HepG2 (cell line): ENCODE data around the gene SPRR5. TPM values are rescaled to one million over a fixed set of nuclear protein-coding genes. Genes with fewer than 3 reads are reported as not detected.

Source experiments
- ATAC-seq: fragments of 200-7000 bp; cut with Tn5 transposase; 3 replicates; pipeline ENCODE4 v1.9.1; 2020; ENCODE audit warnings: mild to moderate bottlenecking, moderate library complexity
- Bru-seq: library from RNA; stranded (reverse); fragments of 400-500 nt; gene quantifications from one replicate; lab custom pipeline; 2021; lab: Mats Ljungman, UMichigan
- BruChase-seq, 2 experiments: library from RNA; stranded (reverse); fragments of 400-500 nt; gene quantifications; one replicate each; lab custom pipeline; 2021; lab: Mats Ljungman, UMichigan
- BruUV-seq: library from RNA; stranded (reverse); fragments of 400-500 nt; replicated peaks from 2 replicates; lab custom pipeline; 2021; lab: Mats Ljungman, UMichigan
- CTCF ChIA-PET: fragments of 300-600 bp; formaldehyde crosslinking; extraction: SDS; loops from one replicate; lab custom pipeline; 2021; ENCODE audit warnings: low total read pairs, inconsistent platforms, low intra/inter-chr PET ratio; lab: Yijun Ruan, JAX
- POLR2A ChIA-PET: fragments of 350-600 bp; sonication (Branson Sonifier 250); formaldehyde crosslinking; loops from one replicate; lab custom pipeline; 2020; ENCODE audit warnings: antibody characterized with exemption, inconsistent platforms; lab: Yijun Ruan, JAX
- DNase-seq: peaks from one replicate; pipeline ENCODE4 v3.0.0-alpha.2; 2015; ENCODE audit warnings: low spot score
- FAIRE-seq: peaks from 3 replicates; lab custom pipeline; 2011; peaks lifted over from hg19 to GRCh38; lab: Jason Lieb, UNC
- H2AFZ ChIP-seq: one replicate; pipeline ENCODE4 v1.6.1; 2011; ENCODE audit warnings: low read length, inconsistent platforms
- H3K27ac ChIP-seq: fragments of 300-600 bp; 3 replicates; pipeline ENCODE4 v1.8.0; 2011; ENCODE audit warnings: mixed run types, mild to moderate bottlenecking, mixed read lengths, low read length, inconsistent platforms; ENCODE audit not compliant: insufficient read depth; ENCODE audit errors: extremely low read length
- H3K27me3 ChIP-seq, 2 experiments: fragments of 200-600 bp in 1 of 2; 2 replicates in 1 of 2; 3 replicates in 1 of 2; pipeline versions ENCODE4 v1.6.0 to v1.8.0; 2011; ENCODE audit warnings: low read length in 2 of 2, mild to moderate bottlenecking in 2 of 2, moderate library complexity in 2 of 2, inconsistent platforms in 1 of 2; ENCODE audit not compliant: insufficient read depth in 2 of 2, control insufficient read depth in 1 of 2
- H3K36me3 ChIP-seq, 2 experiments: fragments of 200-600 bp in 1 of 2; replicated peaks in 1 of 2; 2 replicates in 1 of 2; 3 replicates in 1 of 2; pipeline versions ENCODE4 v1.5.1 to v1.8.0; 2011; ENCODE audit warnings: low read length in 2 of 2, inconsistent platforms in 1 of 2; ENCODE audit not compliant: insufficient read depth in 2 of 2, control insufficient read depth in 1 of 2
- H3K4me1 ChIP-seq: 2 replicates; pipeline ENCODE4 v1.5.1; 2012; ENCODE audit warnings: low read length, inconsistent platforms; ENCODE audit not compliant: insufficient read depth
- H3K4me2 ChIP-seq: 2 replicates; pipeline ENCODE4 v1.6.0; 2011; ENCODE audit warnings: low read depth, low read length, inconsistent platforms
- H3K4me3 ChIP-seq, 3 experiments: fragments of 200-600 bp in 1 of 3; sonication (generic), shearing (Covaris generic) in 1 of 3; replicated peaks in 1 of 3; 2 replicates each; pipeline ENCODE4 v1.5.1; 2011 to 2016; ENCODE audit warnings: low read length in 3 of 3, inconsistent platforms in 2 of 3, low read depth in 2 of 3, mild to moderate bottlenecking in 2 of 3, control low read depth in 1 of 3, mixed read lengths in 1 of 3; ENCODE audit not compliant: insufficient read depth in 1 of 3
- H3K79me2 ChIP-seq: one replicate; pipeline ENCODE4 v1.6.1; 2011; ENCODE audit warnings: low read length, inconsistent platforms; ENCODE audit not compliant: insufficient read depth
- H3K9ac ChIP-seq: 2 replicates; pipeline ENCODE4 v1.6.0; 2011; ENCODE audit warnings: mild to moderate bottlenecking, low read depth, low read length, inconsistent platforms; ENCODE audit not compliant: insufficient read depth
- H3K9me3 ChIP-seq: 2 replicates; pipeline ENCODE4 v1.5.1; 2012; ENCODE audit warnings: mild to moderate bottlenecking, low read length
- H4K20me1 ChIP-seq: 2 replicates; pipeline ENCODE4 v1.6.0; 2011; ENCODE audit warnings: inconsistent platforms, mild to moderate bottlenecking, low read length, moderate library complexity; ENCODE audit not compliant: insufficient read depth
- HNRNPLL ChIP-seq: fragments of 200-400 bp; formaldehyde crosslinking; IDR thresholded peaks from 2 replicates; pipeline ENCODE4 v1.6.1; 2017; ENCODE audit warnings: mild to moderate bottlenecking, low read depth, low read length; ENCODE audit not compliant: poor library complexity, severe bottlenecking
- JUND ChIP-seq: sonication (generic); formaldehyde crosslinking; IDR thresholded peaks from 2 replicates; pipeline ENCODE4 v1.8.0; 2022; ENCODE audit warnings: mild to moderate bottlenecking, missing genetic modification reagents
- MTA1 ChIP-seq: sonication (generic); formaldehyde crosslinking; IDR thresholded peaks from 2 replicates; pipeline ENCODE4 v1.4.0; 2020; ENCODE audit warnings: missing genetic modification reagents, mild to moderate bottlenecking, borderline replicate concordance
- NR2F1 ChIP-seq, 2 experiments: fragments of 450-650 bp in 1 of 2; formaldehyde crosslinking in 1 of 2; IDR thresholded peaks; 2 replicates each; pipeline versions ENCODE4 v1.5.0 to v1.6.1; 2016 to 2020; ENCODE audit warnings: mild to moderate bottlenecking in 1 of 2, missing compliant biosample characterization in 1 of 2, missing genetic modification reagents in 1 of 2, moderate library complexity in 1 of 2
- NR2F2 ChIP-seq: IDR thresholded peaks from 2 replicates; pipeline ENCODE4 v1.6.1; 2012; ENCODE audit warnings: low read depth, inconsistent platforms, borderline replicate concordance
- TBX2 ChIP-seq: sonication (generic); formaldehyde crosslinking; IDR thresholded peaks from 2 replicates; pipeline ENCODE4 v1.5.0; 2020; ENCODE audit warnings: missing genetic modification reagents, mild to moderate bottlenecking, borderline replicate concordance
- ZBTB7B ChIP-seq: sonication (generic); formaldehyde crosslinking; IDR thresholded peaks from 2 replicates; pipeline ENCODE4 v1.4.0; 2020; ENCODE audit warnings: missing genetic modification reagents
- ZNF253 ChIP-seq: sonication (generic); formaldehyde crosslinking; IDR thresholded peaks from 2 replicates; pipeline ENCODE4 v1.8.0; 2022; ENCODE audit warnings: mild to moderate bottlenecking, missing genetic modification reagents, borderline replicate concordance
- ZNF530 ChIP-seq: sonication (generic); formaldehyde crosslinking; IDR thresholded peaks from 2 replicates; pipeline ENCODE4 v1.5.0; 2020; ENCODE audit warnings: low read depth, mild to moderate bottlenecking, missing genetic modification reagents
- ZNF607 ChIP-seq: sonication (generic); formaldehyde crosslinking; IDR thresholded peaks from 2 replicates; pipeline ENCODE4 v1.5.1; 2020; ENCODE audit warnings: missing genetic modification reagents, mild to moderate bottlenecking, borderline replicate concordance
- WGBS: methylation state at CpG from one replicate; pipeline ENCODE4 v1.1.6; 2017; ENCODE audit warnings: low lambda C conversion rate; 5-methylcytosine and 5-hydroxymethylcytosine counted together
- in situ Hi-C: cut with HindIII; loops from 2 replicates; pipeline ENCODE4 v1.10.0; 2017; ENCODE audit warnings: low pct_unique_long_range_greater_than_20kb; ENCODE audit not compliant: extremely low pct_ligation_motif_present
- intact Hi-C: fragments of 100-400 bp; cut with micrococcal nuclease; formaldehyde crosslinking; loops from one replicate; pipeline ENCODE4 v1.10.0; 2022; ENCODE audit not compliant: unreplicated experiment
- long read RNA-seq, 2 experiments: library from RNA in 1 of 2; library from polyadenylated mRNA in 1 of 2; stranded (forward) in 1 of 2; unstranded in 1 of 2; transcript quantifications; one replicate each; pipeline ENCODE4 v2.0.0, GENCODE V29; 2019 to 2022
- polyA minus RNA-seq, 3 experiments: library from RNA; depleted of rRNA, polyadenylated mRNA; stranded (reverse); fragments of >200 nt; gene quantifications; 2 replicates each; pipeline ENCODE4 v1.2.3, GENCODE V29; 2011; ENCODE audit warnings: low replicate concordance in 1 of 3
- polyA plus RNA-seq, 8 experiments: library from polyadenylated mRNA; depleted of rRNA in 3 of 8; stranded (reverse) in 7 of 8; unstranded in 1 of 8; fragments of >200 nt; fragmentation: Illumina TruSeq in 4 of 8; extraction: Trizol in 4 of 8; gene quantifications; 2 replicates each; pipeline versions ENCODE4 v1.2.1 to v1.2.3, GENCODE V29; 2011 to 2016; ENCODE audit warnings: low read depth in 4 of 8, missing spikeins in 1 of 8, mixed read lengths in 1 of 8; ENCODE audit not compliant: insufficient read depth in 1 of 8
- total RNA-seq, 5 experiments: library from RNA; depleted of rRNA; stranded (reverse); fragments of >200 nt; fragmentation: Illumina TruSeq; extraction: Trizol; gene quantifications; 2 replicates each; pipeline ENCODE4 v1.2.3, GENCODE V29; 2016; ENCODE audit warnings: low read depth in 1 of 5
- TF ChIP-seq, protein P1 (sequence below): sonication (generic); formaldehyde crosslinking; IDR thresholded peaks from 2 replicates; pipeline ENCODE4 v1.4.0; 2020; ENCODE audit warnings: missing genetic modification reagents, borderline replicate concordance
- TF ChIP-seq, protein P2 (sequence below): fragments of 450-650 bp; IDR thresholded peaks from 2 replicates; pipeline ENCODE4 v1.6.1; 2016
- TF ChIP-seq, protein P3 (sequence below): sonication (generic); formaldehyde crosslinking; IDR thresholded peaks from 2 replicates; pipeline ENCODE4 v1.4.0; 2020; ENCODE audit warnings: missing genetic modification reagents

Gene SPRR5, protein sequence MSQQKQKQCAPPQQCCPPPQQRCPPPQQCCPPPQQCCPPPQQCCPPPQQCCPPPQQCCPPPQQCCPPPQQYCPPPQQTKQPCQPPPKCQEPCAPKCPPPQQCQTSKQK
- total RNA-seq (2016; rRNA removed; fragmentation: Illumina TruSeq; extraction: Trizol) = not detected in 2 replicates
- total RNA-seq (2016; cell fraction: cytosol; rRNA removed; fragmentation: Illumina TruSeq; extraction: Trizol; ENCODE audit: low read depth) = not detected in 2 replicates
- total RNA-seq (2016; cell fraction: insoluble cytoplasmic fraction; rRNA removed; fragmentation: Illumina TruSeq; extraction: Trizol) = not detected in 2 replicates
- not detected in 2 replicates for total RNA-seq (2016; cell fraction: membrane; rRNA removed; fragmentation: Illumina TruSeq; extraction: Trizol)
- total RNA-seq (2016; cell fraction: nucleus; rRNA removed; fragmentation: Illumina TruSeq; extraction: Trizol) = not detected in 2 replicates
- not detected in 2 replicates for polyA plus RNA-seq (2011; rRNA removed)
- not detected in 2 replicates for polyA plus RNA-seq (2011; cell fraction: cytosol; rRNA removed)
- not detected in 2 replicates for polyA plus RNA-seq (2011; cell fraction: nucleus; rRNA removed)
- polyA plus RNA-seq (2012) = not detected in 2 replicates
- not detected in 2 replicates for polyA plus RNA-seq (2016; cell fraction: cytosol; fragmentation: Illumina TruSeq; extraction: Trizol; ENCODE audit: low read depth)
- polyA plus RNA-seq (2016; cell fraction: insoluble cytoplasmic fraction; fragmentation: Illumina TruSeq; extraction: Trizol; ENCODE audit: low read depth) = not detected in 2 replicates
- polyA plus RNA-seq (2016; cell fraction: membrane; fragmentation: Illumina TruSeq; extraction: Trizol; ENCODE audit: low read depth) = not detected in 2 replicates
- polyA plus RNA-seq (2016; cell fraction: nucleus; fragmentation: Illumina TruSeq; extraction: Trizol; ENCODE audit: insufficient read depth, low read depth) = not detected in 2 replicates
- polyA minus RNA-seq (2011; rRNA and poly(A)+ RNA removed; ENCODE audit: low replicate concordance) = not detected in 2 replicates
- polyA minus RNA-seq (2011; cell fraction: cytosol; rRNA and poly(A)+ RNA removed) = not detected in 2 replicates
- not detected in 2 replicates for polyA minus RNA-seq (2011; cell fraction: nucleus; rRNA and poly(A)+ RNA removed)
- Bru-seq, nascent RNA = not detected
- not detected for BruChase-seq, experiment 1, labeled RNA remaining after a 6-hour chase
- BruChase-seq, experiment 2, labeled RNA remaining after a 2-hour chase = not detected
- long read RNA-seq, experiment 1 = 0 reads
- long read RNA-seq, experiment 2 = 0 reads

DNA sequence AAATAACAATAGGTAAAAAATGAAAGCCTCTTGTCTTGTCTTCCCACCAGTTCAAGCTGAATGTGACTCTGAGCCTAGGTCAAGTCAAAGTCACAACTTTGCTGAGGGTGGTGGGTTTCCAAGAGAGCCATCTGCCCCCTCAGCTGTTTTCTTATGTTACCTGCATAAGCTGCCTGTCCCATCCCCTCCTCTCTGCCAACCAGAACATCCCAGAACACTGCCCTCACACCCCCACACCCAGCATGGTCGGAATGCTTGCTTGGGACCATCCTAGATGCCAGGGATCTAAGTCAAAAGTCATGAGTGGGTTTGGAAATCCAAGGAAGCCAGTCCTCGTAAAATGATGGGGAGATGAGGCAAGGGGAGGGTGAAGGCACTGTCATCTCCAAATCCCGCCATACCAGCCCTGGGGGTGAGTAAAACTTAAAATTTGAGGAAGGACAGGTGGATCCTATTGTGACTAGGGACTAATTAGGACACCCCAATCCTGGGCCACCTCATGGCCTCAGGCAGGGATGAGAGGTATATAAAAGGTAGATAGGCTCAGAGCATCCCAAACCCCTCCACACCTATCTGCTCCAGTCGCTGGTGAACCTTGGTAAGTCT is at the start of gene SPRR5:
Gene SPRR5 (plus strand): TSS at position 556 of the 606 bp plus-strand sequence. CDS start 1,349 bp downstream, outside the sequence.
- Histone ChIP-seq H3K4me1 (no peaks in the 10 kb centered on the region), H3K9ac (no peak within 1 kb of the TSS), H3K79me2 (no peaks in the 10 kb centered on the region), H3K9me3 (no peaks in the 10 kb centered on the region), H3K27ac (no peak within 1 kb of the TSS), H3K4me2 (no peak within 1 kb of the TSS), H3K27me3 (peaks cover 0 to 6% of the 10 kb centered on the region in 2 experiments; a peak in 1 of 5 replicates), H3K4me3 (no peak within 1 kb of the TSS), H4K20me1 (no peaks in the 10 kb centered on the region), H3K36me3 (no peaks in the 10 kb centered on the region), H2AFZ (no peak within 1 kb of the TSS)
- ChIA-PET CTCF (no interaction called here), POLR2A (no interaction called here)
- no TSS peak for BruUV-seq
- ATAC-seq = no peak
- intact Hi-C loops = no loop called here
- DNase-seq = no peak
- WGBS = 0% methylated on average over 3 of the region's 4 CpGs
- FAIRE-seq = no peak
- in situ Hi-C loops = no loop called here
- TF ChIP-seq ZNF530 (CRISPR knock-in tag) = no peak
- no peak for TF ChIP-seq HNRNPLL
- TF ChIP-seq, protein P1, sequence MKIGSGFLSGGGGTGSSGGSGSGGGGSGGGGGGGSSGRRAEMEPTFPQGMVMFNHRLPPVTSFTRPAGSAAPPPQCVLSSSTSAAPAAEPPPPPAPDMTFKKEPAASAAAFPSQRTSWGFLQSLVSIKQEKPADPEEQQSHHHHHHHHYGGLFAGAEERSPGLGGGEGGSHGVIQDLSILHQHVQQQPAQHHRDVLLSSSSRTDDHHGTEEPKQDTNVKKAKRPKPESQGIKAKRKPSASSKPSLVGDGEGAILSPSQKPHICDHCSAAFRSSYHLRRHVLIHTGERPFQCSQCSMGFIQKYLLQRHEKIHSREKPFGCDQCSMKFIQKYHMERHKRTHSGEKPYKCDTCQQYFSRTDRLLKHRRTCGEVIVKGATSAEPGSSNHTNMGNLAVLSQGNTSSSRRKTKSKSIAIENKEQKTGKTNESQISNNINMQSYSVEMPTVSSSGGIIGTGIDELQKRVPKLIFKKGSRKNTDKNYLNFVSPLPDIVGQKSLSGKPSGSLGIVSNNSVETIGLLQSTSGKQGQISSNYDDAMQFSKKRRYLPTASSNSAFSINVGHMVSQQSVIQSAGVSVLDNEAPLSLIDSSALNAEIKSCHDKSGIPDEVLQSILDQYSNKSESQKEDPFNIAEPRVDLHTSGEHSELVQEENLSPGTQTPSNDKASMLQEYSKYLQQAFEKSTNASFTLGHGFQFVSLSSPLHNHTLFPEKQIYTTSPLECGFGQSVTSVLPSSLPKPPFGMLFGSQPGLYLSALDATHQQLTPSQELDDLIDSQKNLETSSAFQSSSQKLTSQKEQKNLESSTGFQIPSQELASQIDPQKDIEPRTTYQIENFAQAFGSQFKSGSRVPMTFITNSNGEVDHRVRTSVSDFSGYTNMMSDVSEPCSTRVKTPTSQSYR (CRISPR knock-in tag) = no peak
- TF ChIP-seq ZBTB7B (CRISPR knock-in tag) = no peak
- TF ChIP-seq ZNF607 (CRISPR knock-in tag) = no peak
- no peak for TF ChIP-seq NR2F2
- no peak for TF ChIP-seq NR2F1 (CRISPR knock-in tag; IDR thresholded peaks at IDR 0.05)
- no peak for TF ChIP-seq MTA1 (CRISPR knock-in tag)
- no peak for TF ChIP-seq JUND (CRISPR knock-in tag)
- no peak for TF ChIP-seq TBX2 (CRISPR knock-in tag)
- no peak for TF ChIP-seq ZNF253 (CRISPR knock-in tag)
- TF ChIP-seq, protein P2, sequence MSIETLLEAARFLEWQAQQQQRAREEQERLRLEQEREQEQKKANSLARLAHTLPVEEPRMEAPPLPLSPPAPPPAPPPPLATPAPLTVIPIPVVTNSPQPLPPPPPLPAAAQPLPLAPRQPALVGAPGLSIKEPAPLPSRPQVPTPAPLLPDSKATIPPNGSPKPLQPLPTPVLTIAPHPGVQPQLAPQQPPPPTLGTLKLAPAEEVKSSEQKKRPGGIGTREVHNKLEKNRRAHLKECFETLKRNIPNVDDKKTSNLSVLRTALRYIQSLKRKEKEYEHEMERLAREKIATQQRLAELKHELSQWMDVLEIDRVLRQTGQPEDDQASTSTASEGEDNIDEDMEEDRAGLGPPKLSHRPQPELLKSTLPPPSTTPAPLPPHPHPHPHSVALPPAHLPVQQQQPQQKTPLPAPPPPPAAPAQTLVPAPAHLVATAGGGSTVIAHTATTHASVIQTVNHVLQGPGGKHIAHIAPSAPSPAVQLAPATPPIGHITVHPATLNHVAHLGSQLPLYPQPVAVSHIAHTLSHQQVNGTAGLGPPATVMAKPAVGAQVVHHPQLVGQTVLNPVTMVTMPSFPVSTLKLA = no peak
- TF ChIP-seq, protein P3, sequence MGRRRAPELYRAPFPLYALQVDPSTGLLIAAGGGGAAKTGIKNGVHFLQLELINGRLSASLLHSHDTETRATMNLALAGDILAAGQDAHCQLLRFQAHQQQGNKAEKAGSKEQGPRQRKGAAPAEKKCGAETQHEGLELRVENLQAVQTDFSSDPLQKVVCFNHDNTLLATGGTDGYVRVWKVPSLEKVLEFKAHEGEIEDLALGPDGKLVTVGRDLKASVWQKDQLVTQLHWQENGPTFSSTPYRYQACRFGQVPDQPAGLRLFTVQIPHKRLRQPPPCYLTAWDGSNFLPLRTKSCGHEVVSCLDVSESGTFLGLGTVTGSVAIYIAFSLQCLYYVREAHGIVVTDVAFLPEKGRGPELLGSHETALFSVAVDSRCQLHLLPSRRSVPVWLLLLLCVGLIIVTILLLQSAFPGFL (CRISPR knock-in tag) = no peak
